HCT116 (cell line): ENCODE measurements around the gene RHBDD3. TPM values are rescaled to one million over a fixed set of nuclear protein-coding genes. Genes with fewer than 3 reads are reported as not detected.

Source experiments
- ATAC-seq: fragments of 200-7000 bp; cut with Tn5 transposase; 2 replicates; pipeline ENCODE4 v1.9.1; 2020; ENCODE audit warnings: mild to moderate bottlenecking, moderate library complexity
- BruUV-seq: library from RNA; stranded (reverse); fragments of 400-500 nt; replicated peaks from 2 replicates; lab custom pipeline; 2021; lab: Mats Ljungman, UMichigan
- CTCF ChIA-PET: fragments of 300-600 bp; sonication (Branson Sonifier 250); formaldehyde crosslinking; loops from one replicate; lab custom pipeline; 2021; ENCODE audit warnings: antibody characterized with exemption; lab: Charles Lee
- POLR2A ChIA-PET: fragments of 300-600, 350-600 bp; sonication (Branson Sonifier 250); formaldehyde crosslinking; loops from one replicate; lab custom pipeline; 2021; ENCODE audit warnings: antibody characterized with exemption; lab: Charles Lee
- RAD21 ChIA-PET, 2 experiments: fragments of 300-600 bp; sonication (Branson Sonifier 250); formaldehyde crosslinking; loops; one replicate each; lab custom pipeline; 2023; ENCODE audit warnings: low total read pairs in 2 of 2; ENCODE audit not compliant: uncharacterized antibody in 2 of 2, unreplicated experiment in 2 of 2, low non-redundant PET in 1 of 2; lab: Charles Lee
- DNase-seq: peaks from one replicate; pipeline ENCODE4 v3.0.0-alpha.2; 2010; ENCODE audit warnings: low read depth, low spot score
- H2AFZ ChIP-seq: fragments of 200-600 bp; shearing (Covaris generic), sonication (generic); 2 replicates; pipeline ENCODE4 v1.6.1; 2017; ENCODE audit warnings: low read depth, mixed run types, mixed read lengths, antibody characterized with exemption, low read length; ENCODE audit not compliant: poor library complexity, severe bottlenecking
- H3K27ac ChIP-seq: 2 replicates; pipeline ENCODE4 v1.5.1; 2012; ENCODE audit warnings: low read depth, low read length
- H3K27me3 ChIP-seq: fragments of 200-600 bp; sonication (generic); 2 replicates; pipeline ENCODE4 v1.6.1; 2016; ENCODE audit warnings: mixed run types, low read length, mixed read lengths; ENCODE audit not compliant: insufficient read depth
- H3K36me3 ChIP-seq, 2 experiments: fragments of 200-500 bp in 1 of 2; fragments of 200-600 bp in 1 of 2; sonication (Bioruptor generic) in 1 of 2; sonication (generic) in 1 of 2; 2 replicates each; pipeline versions ENCODE4 v1.5.1 to v1.6.1; 2014 to 2016; ENCODE audit warnings: low read length in 2 of 2, inconsistent platforms in 1 of 2, mixed read lengths in 1 of 2, mixed run types in 1 of 2; ENCODE audit not compliant: insufficient read depth in 2 of 2, control insufficient read depth in 1 of 2
- H3K4me1 ChIP-seq, 2 experiments: fragments of 200-600 bp in 1 of 2; sonication (generic) in 1 of 2; 2 replicates each; pipeline versions ENCODE4 v1.5.1 to v1.6.1; 2012 to 2017; ENCODE audit warnings: low read length in 2 of 2, inconsistent platforms in 1 of 2, mild to moderate bottlenecking in 1 of 2, mixed read lengths in 1 of 2, mixed run types in 1 of 2, moderate library complexity in 1 of 2; ENCODE audit not compliant: insufficient read depth in 2 of 2, control insufficient read depth in 1 of 2
- H3K4me2 ChIP-seq: fragments of 200-600 bp; sonication (generic); 2 replicates; pipeline ENCODE4 v1.6.1; 2017; ENCODE audit warnings: mixed run types, low read length, mixed read lengths
- H3K4me3 ChIP-seq, 2 experiments: fragments of 200-600 bp in 1 of 2; sonication (generic) in 1 of 2; replicated peaks in 1 of 2; 2 replicates each; pipeline ENCODE4 v1.5.1; 2011 to 2016; ENCODE audit warnings: low read length in 2 of 2, control low read depth in 1 of 2, low read depth in 1 of 2, mild to moderate bottlenecking in 1 of 2, mixed read lengths in 1 of 2, mixed run types in 1 of 2
- H3K79me2 ChIP-seq: fragments of 200-600 bp; sonication (generic); 2 replicates; pipeline ENCODE4 v1.6.1; 2017; ENCODE audit warnings: mild to moderate bottlenecking, mixed run types, low read length, moderate library complexity, mixed read lengths; ENCODE audit not compliant: insufficient read depth
- H3K9ac ChIP-seq: fragments of 200-600 bp; sonication (generic); 2 replicates; pipeline ENCODE4 v1.6.1; 2016; ENCODE audit warnings: low read length, mixed read lengths
- H3K9me2 ChIP-seq: fragments of 200-600 bp; sonication (generic), shearing (Covaris generic); 2 replicates; pipeline ENCODE4 v1.6.1; 2017; ENCODE audit warnings: mixed run types, mild to moderate bottlenecking, moderate library complexity; ENCODE audit not compliant: insufficient read depth
- H3K9me3 ChIP-seq, 2 experiments: fragments of 200-500 bp in 1 of 2; fragments of 200-600 bp in 1 of 2; sonication (Bioruptor generic) in 1 of 2; sonication (generic) in 1 of 2; 2 replicates each; pipeline ENCODE4 v1.6.1; 2014 to 2017; ENCODE audit warnings: low read length in 2 of 2, mixed read lengths in 2 of 2, inconsistent platforms in 1 of 2, low read depth in 1 of 2, mild to moderate bottlenecking in 1 of 2, mixed run types in 1 of 2, moderate library complexity in 1 of 2; ENCODE audit not compliant: control insufficient read depth in 1 of 2, insufficient read depth in 1 of 2
- H4K20me1 ChIP-seq: fragments of 200-600 bp; sonication (generic), shearing (Covaris generic); 2 replicates; pipeline ENCODE4 v1.6.1; 2017; ENCODE audit warnings: mixed run types, mild to moderate bottlenecking, moderate library complexity; ENCODE audit not compliant: insufficient read depth
- CBX3 ChIP-seq: IDR thresholded peaks from 2 replicates; pipeline ENCODE4 v1.6.1; 2012; ENCODE audit warnings: low read depth
- EGR1 ChIP-seq: IDR thresholded peaks from 2 replicates; pipeline ENCODE4 v1.6.1; 2012; ENCODE audit warnings: low read depth
- ELF1 ChIP-seq: IDR thresholded peaks from 2 replicates; pipeline ENCODE4 v1.6.1; 2012; ENCODE audit warnings: low read depth, borderline replicate concordance
- EZH2 ChIP-seq: fragments of 200-600 bp; sonication (generic); IDR thresholded peaks from 2 replicates; pipeline ENCODE4 v1.6.1; 2017; ENCODE audit warnings: antibody characterized with exemption, mixed run types
- EZH2phosphoT487 ChIP-seq: fragments of 200-600 bp; IDR thresholded peaks from 2 replicates; pipeline ENCODE4 v1.6.1; 2018; ENCODE audit warnings: antibody characterized with exemption, borderline replicate concordance
- FOSL1 ChIP-seq: IDR thresholded peaks from 2 replicates; pipeline ENCODE4 v1.6.1; 2012; ENCODE audit warnings: low read depth
- JUND ChIP-seq: IDR thresholded peaks from 2 replicates; pipeline ENCODE4 v1.6.1; 2012
- POLR2A ChIP-seq: IDR thresholded peaks from 2 replicates; pipeline ENCODE4 v1.7.0; 2011; ENCODE audit warnings: borderline replicate concordance; ENCODE audit not compliant: insufficient read depth, insufficient read length; ENCODE audit errors: extremely low read depth
- POLR2AphosphoS5 ChIP-seq: IDR thresholded peaks from 2 replicates; pipeline ENCODE4 v1.6.1; 2011; ENCODE audit warnings: mild to moderate bottlenecking, low read depth, low read length, moderate library complexity
- RAD21 ChIP-seq: IDR thresholded peaks from 2 replicates; pipeline ENCODE4 v1.6.1; 2012; ENCODE audit warnings: low read depth, mild to moderate bottlenecking
- SIN3A ChIP-seq: IDR thresholded peaks from 2 replicates; pipeline ENCODE4 v1.6.1; 2012; ENCODE audit warnings: low read depth
- SRF ChIP-seq: IDR thresholded peaks from 2 replicates; pipeline ENCODE4 v1.6.1; 2012; ENCODE audit warnings: low read depth
- TCF7L2 ChIP-seq: IDR thresholded peaks from 2 replicates; pipeline ENCODE4 v1.7.0; 2011; ENCODE audit warnings: borderline replicate concordance, inconsistent platforms; ENCODE audit not compliant: insufficient read depth, insufficient read length; ENCODE audit errors: extremely low read depth
- ZFX ChIP-seq: fragments of 450-650 bp; IDR thresholded peaks from 2 replicates; pipeline ENCODE4 v1.6.1; 2017
- intact Hi-C: fragments of 100-400 bp; cut with micrococcal nuclease; formaldehyde crosslinking; loops from 2 replicates; pipeline ENCODE4 v1.10.0; 2022
- total RNA-seq: library from RNA; stranded (reverse); gene quantifications from one replicate; pipeline ENCODE4 v1.2.1, GENCODE V29; 2021; ENCODE audit not compliant: unreplicated experiment
- TF ChIP-seq, protein P1 (sequence below), 3 experiments: fragments of 200-600 bp in 1 of 3; sonication (generic) in 1 of 3; IDR thresholded peaks in 2 of 3; conservative IDR thresholded peaks in 1 of 3; 2 replicates each; pipeline ENCODE4 v1.5.1; 2012 to 2017; ENCODE audit warnings: low read depth in 2 of 3, low read length in 2 of 3, antibody characterized with exemption in 1 of 3, borderline replicate concordance in 1 of 3, control low read depth in 1 of 3, mild to moderate bottlenecking in 1 of 3, mixed read lengths in 1 of 3, mixed run types in 1 of 3, moderate library complexity in 1 of 3; ENCODE audit not compliant: insufficient read depth in 1 of 3

Gene RHBDD3
- total RNA-seq, 1 experiment from 2014 or later: 30.2 TPM

DNA sequence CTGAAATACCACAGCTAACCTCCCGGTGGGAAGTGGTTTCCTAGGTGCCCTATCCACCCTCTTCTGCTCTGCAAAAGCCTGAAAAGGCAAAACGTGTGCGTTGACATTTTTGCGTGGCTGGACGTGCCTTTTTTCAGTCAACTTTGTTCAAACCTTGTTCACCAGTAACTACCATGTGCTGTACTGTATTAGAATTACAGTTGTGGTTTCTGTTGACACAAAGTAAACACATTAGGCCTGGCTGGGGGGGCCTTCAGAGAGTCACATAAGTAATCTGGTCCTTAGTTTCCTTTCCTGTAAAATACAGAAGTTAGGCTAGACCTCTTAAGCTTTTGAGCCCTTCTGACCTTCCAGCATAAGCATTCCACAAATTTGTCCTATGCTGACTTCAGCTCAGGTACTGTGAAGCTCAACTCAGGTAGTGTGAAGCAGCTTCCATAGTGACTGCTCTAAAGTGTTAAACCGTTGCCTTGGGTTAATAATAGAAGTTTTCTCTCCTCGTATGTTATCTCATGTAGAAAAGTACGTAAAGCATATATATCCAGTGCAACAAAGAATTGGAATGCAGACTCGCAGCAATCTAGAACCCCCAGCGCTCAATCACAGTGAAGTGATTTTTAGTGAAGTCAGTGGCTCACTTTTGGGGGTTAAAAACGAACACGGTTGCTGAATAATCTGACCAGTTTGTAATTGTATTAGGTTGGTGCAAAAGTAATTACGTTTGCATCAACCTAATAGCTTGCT lies 2.1 kb upstream of the RHBDD3 start:
- H3K27ac ChIP-seq: peak overlapping the region; percentile 91
- DNase-seq (no peak), ATAC-seq (no peak)
- H3K9me3 ChIP-seq: no peaks in the 10 kb centered on the region
- intact Hi-C loops: no loop called here
- H3K79me2 ChIP-seq: peaks cover 97% of the 10 kb centered on the region
- no peaks in the 10 kb centered on the region for H3K9me2 ChIP-seq
- H3K27me3 ChIP-seq: no peaks in the 10 kb centered on the region
- H3K4me3 ChIP-seq: peak overlapping the region; percentile 58 to 91
- H2AFZ ChIP-seq: no peak overlapping the region
- H3K4me2 ChIP-seq: peak overlapping the region; percentile 100
- RAD21 ChIA-PET: no interaction called here
- peak overlapping the region; percentile 99 for H3K9ac ChIP-seq
- POLR2A ChIA-PET: no interaction called here
- no TSS peak for BruUV-seq
- peaks cover 15 to 31% of the 10 kb centered on the region in 2 experiments for H3K4me1 ChIP-seq
- CTCF ChIA-PET: no interaction called here
- peaks cover 58% of the 10 kb centered on the region; the same call in 1 of the 2 replicates for H4K20me1 ChIP-seq
- no peak for TF ChIP-seq RAD21
- no peak for TF ChIP-seq FOSL1
- TF ChIP-seq POLR2AphosphoS5: no peak
- TF ChIP-seq SIN3A: no peak
- no peak for TF ChIP-seq EZH2
- TF ChIP-seq EZH2phosphoT487: no peak
- no peak for TF ChIP-seq POLR2A
- TF ChIP-seq SRF: no peak
- no peak for TF ChIP-seq ELF1
- TF ChIP-seq TCF7L2: no peak
- no peak for TF ChIP-seq CBX3
- TF ChIP-seq, protein P1, sequence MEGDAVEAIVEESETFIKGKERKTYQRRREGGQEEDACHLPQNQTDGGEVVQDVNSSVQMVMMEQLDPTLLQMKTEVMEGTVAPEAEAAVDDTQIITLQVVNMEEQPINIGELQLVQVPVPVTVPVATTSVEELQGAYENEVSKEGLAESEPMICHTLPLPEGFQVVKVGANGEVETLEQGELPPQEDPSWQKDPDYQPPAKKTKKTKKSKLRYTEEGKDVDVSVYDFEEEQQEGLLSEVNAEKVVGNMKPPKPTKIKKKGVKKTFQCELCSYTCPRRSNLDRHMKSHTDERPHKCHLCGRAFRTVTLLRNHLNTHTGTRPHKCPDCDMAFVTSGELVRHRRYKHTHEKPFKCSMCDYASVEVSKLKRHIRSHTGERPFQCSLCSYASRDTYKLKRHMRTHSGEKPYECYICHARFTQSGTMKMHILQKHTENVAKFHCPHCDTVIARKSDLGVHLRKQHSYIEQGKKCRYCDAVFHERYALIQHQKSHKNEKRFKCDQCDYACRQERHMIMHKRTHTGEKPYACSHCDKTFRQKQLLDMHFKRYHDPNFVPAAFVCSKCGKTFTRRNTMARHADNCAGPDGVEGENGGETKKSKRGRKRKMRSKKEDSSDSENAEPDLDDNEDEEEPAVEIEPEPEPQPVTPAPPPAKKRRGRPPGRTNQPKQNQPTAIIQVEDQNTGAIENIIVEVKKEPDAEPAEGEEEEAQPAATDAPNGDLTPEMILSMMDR (IDR thresholded peaks at IDR 0.05 in 2 of 3, conservative IDR thresholded peaks at IDR 0.05 in 1 of 3; ENCODE audit: borderline replicate concordance in 1 of 3, insufficient read depth in 1 of 3, low read depth in 2 of 3, low read length in 2 of 3): no peak
- no peak for TF ChIP-seq JUND
- TF ChIP-seq EGR1: no peak
- no peak for TF ChIP-seq ZFX
- H3K36me3 ChIP-seq: peaks cover 51 to 72% of the 10 kb centered on the region in 2 experiments
